H1 (cell line): Measurements from ENCODE around the gene SOX6. TPM values are rescaled to one million over a fixed set of nuclear protein-coding genes. Genes with fewer than 3 reads are reported as not detected.

ENCODE experiments used
- CTCF ChIA-PET: fragments of 300-600 bp; sonication (Branson Sonifier 250); formaldehyde crosslinking; loops from one replicate; lab custom pipeline; 2021; ENCODE audit not compliant: partially characterized antibody; lab: Charles Lee
- POLR2A ChIA-PET: fragments of 300-600 bp; sonication (Branson Sonifier 250); formaldehyde crosslinking; loops from one replicate; lab custom pipeline; 2021; ENCODE audit warnings: inconsistent platforms; ENCODE audit not compliant: partially characterized antibody; lab: Charles Lee
- DNase-seq, 2 experiments: peaks; one replicate each; pipeline versions ENCODE4 v3.0.0 to v3.0.0-alpha.2; 2010 to 2022; ENCODE audit warnings: low spot score in 2 of 2, low read depth in 1 of 2, mixed read lengths in 1 of 2
- FAIRE-seq: peaks from 2 replicates; lab custom pipeline; 2011; peaks lifted over from hg19 to GRCh38; lab: Jason Lieb, UNC
- H2AFZ ChIP-seq: 2 replicates; pipeline ENCODE4 v1.8.1; 2012; ENCODE audit warnings: low read length, inconsistent platforms
- H2AK5ac ChIP-seq: 2 replicates; pipeline ENCODE4 v1.6.1; 2013; ENCODE audit warnings: low read depth, low read length
- H2BK120ac ChIP-seq: replicated peaks from 2 replicates; pipeline ENCODE3; 2013; ENCODE audit warnings: low read depth, low read length, inconsistent platforms
- H2BK12ac ChIP-seq: 2 replicates; pipeline ENCODE4 v1.6.1; 2013; ENCODE audit warnings: low read depth, low read length
- H2BK15ac ChIP-seq: 2 replicates; pipeline ENCODE4 v1.6.1; 2013; ENCODE audit warnings: low read length
- H2BK20ac ChIP-seq: 2 replicates; pipeline ENCODE4 v1.6.1; 2013; ENCODE audit warnings: low read length
- H2BK5ac ChIP-seq: 2 replicates; pipeline ENCODE4 v1.6.1; 2013; ENCODE audit warnings: low read depth, low read length
- H3K14ac ChIP-seq: 2 replicates; pipeline ENCODE4 v1.6.1; 2013; ENCODE audit warnings: inconsistent platforms; ENCODE audit not compliant: insufficient read length
- H3K18ac ChIP-seq: 2 replicates; pipeline ENCODE4 v1.6.1; 2013; ENCODE audit warnings: low read length; ENCODE audit errors: extremely low read depth
- H3K23ac ChIP-seq: 2 replicates; pipeline ENCODE4 v1.6.1; 2013; ENCODE audit warnings: inconsistent platforms; ENCODE audit not compliant: insufficient read length
- H3K23me2 ChIP-seq: 2 replicates; pipeline ENCODE4 v1.6.1; 2013; ENCODE audit warnings: low read depth, low read length
- H3K27ac ChIP-seq: 2 replicates; pipeline ENCODE4 v1.6.1; 2011; ENCODE audit warnings: low read depth, low read length, inconsistent platforms
- H3K27me3 ChIP-seq, 4 experiments: replicated peaks in 1 of 4; 1 replicate in 1 of 4; 2 replicates in 3 of 4; pipeline versions ENCODE4 v1.6.1 to v1.8.1; 2011 to 2013; ENCODE audit warnings: low read length in 3 of 4, mild to moderate bottlenecking in 3 of 4, inconsistent platforms in 2 of 4, mixed read lengths in 2 of 4, moderate library complexity in 1 of 4; ENCODE audit not compliant: control insufficient read depth in 3 of 4, insufficient read depth in 3 of 4; ENCODE audit errors: extremely low read depth in 1 of 4
- H3K36me3 ChIP-seq, 4 experiments: 2 replicates each; pipeline versions ENCODE4 v1.6.1 to v1.8.1; 2011 to 2013; ENCODE audit warnings: mild to moderate bottlenecking in 4 of 4, low read length in 3 of 4, moderate library complexity in 2 of 4, control low read depth in 1 of 4, inconsistent platforms in 1 of 4; ENCODE audit not compliant: insufficient read depth in 4 of 4, control insufficient read depth in 2 of 4
- H3K4ac ChIP-seq: replicated peaks from 2 replicates; pipeline ENCODE3; 2013; ENCODE audit warnings: low read length, low read depth, mixed read lengths, inconsistent platforms; ENCODE audit not compliant: insufficient read length
- H3K4me1 ChIP-seq, 4 experiments: replicated peaks in 1 of 4; 1 replicate in 1 of 4; 2 replicates in 3 of 4; pipeline versions ENCODE4 v1.6.1 to v1.8.1; 2011 to 2013; ENCODE audit warnings: low read length in 3 of 4, inconsistent platforms in 2 of 4, mixed read lengths in 1 of 4; ENCODE audit not compliant: insufficient read depth in 4 of 4, control insufficient read depth in 3 of 4
- H3K4me2 ChIP-seq, 2 experiments: 2 replicates each; pipeline versions ENCODE4 v1.6.1 to v1.8.1; 2011 to 2013; ENCODE audit warnings: low read depth in 2 of 2, low read length in 2 of 2, control low read depth in 1 of 2, inconsistent platforms in 1 of 2, mild to moderate bottlenecking in 1 of 2; ENCODE audit not compliant: insufficient read depth in 1 of 2
- H3K4me3 ChIP-seq, 4 experiments: fragments of 200-600, 300-600 bp in 1 of 4; sonication (generic), shearing (Covaris generic), sonication (Bioruptor Twin) in 1 of 4; 2 replicates each; pipeline versions ENCODE4 v1.5.1 to v1.8.1; 2011 to 2016; ENCODE audit warnings: low read length in 4 of 4, low read depth in 3 of 4, control low read depth in 2 of 4, inconsistent platforms in 2 of 4, mild to moderate bottlenecking in 2 of 4, mixed read lengths in 1 of 4, moderate library complexity in 1 of 4; ENCODE audit not compliant: insufficient read depth in 2 of 4; ENCODE audit errors: extremely low read depth in 1 of 4
- H3K56ac ChIP-seq: replicated peaks from 2 replicates; pipeline ENCODE3; 2013; ENCODE audit warnings: low read depth, mild to moderate bottlenecking, mixed read lengths, low read length, inconsistent platforms; ENCODE audit not compliant: insufficient read length
- H3K79me1 ChIP-seq: 2 replicates; pipeline ENCODE4 v1.6.1; 2013; ENCODE audit warnings: low read depth, low read length, control low read depth
- H3K79me2 ChIP-seq, 2 experiments: 2 replicates each; pipeline versions ENCODE4 v1.6.1 to v1.8.1; 2012 to 2013; ENCODE audit warnings: low read length in 2 of 2, mild to moderate bottlenecking in 2 of 2, inconsistent platforms in 1 of 2; ENCODE audit not compliant: insufficient read depth in 2 of 2, control insufficient read depth in 1 of 2
- H3K9ac ChIP-seq, 4 experiments: replicated peaks in 1 of 4; 1 replicate in 1 of 4; 2 replicates in 3 of 4; pipeline versions ENCODE4 v1.6.1 to v1.8.1; 2011 to 2013; ENCODE audit warnings: low read depth in 3 of 4, low read length in 3 of 4, control low read depth in 2 of 4, mild to moderate bottlenecking in 2 of 4, moderate library complexity in 2 of 4, inconsistent platforms in 1 of 4; ENCODE audit errors: extremely low read depth in 1 of 4
- H3K9me3 ChIP-seq, 2 experiments: 2 replicates each; pipeline versions ENCODE4 v1.6.1 to v1.8.1; 2012 to 2013; ENCODE audit warnings: mild to moderate bottlenecking in 2 of 2, moderate library complexity in 2 of 2, control low read depth in 1 of 2, inconsistent platforms in 1 of 2, low read depth in 1 of 2, low read length in 1 of 2, mixed read lengths in 1 of 2; ENCODE audit not compliant: insufficient read depth in 2 of 2
- H4K20me1 ChIP-seq, 2 experiments: replicated peaks in 1 of 2; 2 replicates each; pipeline versions ENCODE3 to v1.8.1; 2011 to 2013; ENCODE audit warnings: inconsistent platforms in 2 of 2, low read length in 2 of 2, mild to moderate bottlenecking in 1 of 2; ENCODE audit not compliant: insufficient read depth in 2 of 2, control insufficient read depth in 1 of 2
- H4K5ac ChIP-seq: 2 replicates; pipeline ENCODE4 v1.6.1; 2013; ENCODE audit warnings: low read length, low read depth, mixed read lengths, inconsistent platforms; ENCODE audit not compliant: insufficient read length
- H4K8ac ChIP-seq: 2 replicates; pipeline ENCODE4 v1.8.0; 2013; ENCODE audit warnings: mild to moderate bottlenecking, moderate library complexity, low read length, inconsistent platforms; ENCODE audit not compliant: insufficient read depth; ENCODE audit errors: extremely low read depth
- H4K91ac ChIP-seq: replicated peaks from 2 replicates; pipeline ENCODE3; 2013; ENCODE audit warnings: low read length, mixed read lengths, inconsistent platforms; ENCODE audit not compliant: insufficient read length
- ASH2L ChIP-seq: fragments of 200-600, 300-600 bp; sonication (generic); IDR thresholded peaks from one replicate; pipeline ENCODE4 v1.7.1; 2017; ENCODE audit warnings: low read length
- BCL11A ChIP-seq, 2 experiments: IDR thresholded peaks; one replicate each; pipeline ENCODE4 v1.6.1; 2011; ENCODE audit warnings: low read depth in 2 of 2, low read length in 2 of 2, mild to moderate bottlenecking in 2 of 2
- CBX5 ChIP-seq: fragments of 300-800, 300-1000 bp; sonication (generic); IDR thresholded peaks from 2 replicates; pipeline ENCODE4 v1.7.1; 2016; ENCODE audit warnings: antibody characterized with exemption, low read length, low read depth
- CREB1 ChIP-seq: IDR thresholded peaks from 2 replicates; pipeline ENCODE4 v1.6.1; 2012; ENCODE audit warnings: inconsistent platforms
- HDAC6 ChIP-seq: IDR thresholded peaks from one replicate; pipeline ENCODE4 v1.7.1; 2012; ENCODE audit warnings: low read depth, mild to moderate bottlenecking, inconsistent platforms, low read length, moderate library complexity
- KDM4A ChIP-seq: IDR thresholded peaks from one replicate; pipeline ENCODE4 v1.7.1; 2012; ENCODE audit warnings: low read depth, mild to moderate bottlenecking, moderate library complexity, low read length, inconsistent platforms; ENCODE audit not compliant: severe bottlenecking
- NRF1 ChIP-seq: IDR thresholded peaks from 2 replicates; pipeline ENCODE4 v1.6.1; 2011; ENCODE audit warnings: mild to moderate bottlenecking, low read depth, low read length, improper control_type of control experiment
- RNF2 ChIP-seq: fragments of 200-900, 300-1000 bp; sonication (generic); IDR thresholded peaks from 2 replicates; pipeline ENCODE4 v1.7.1; 2016; ENCODE audit warnings: borderline replicate concordance, low read depth, mild to moderate bottlenecking, antibody characterized with exemption, low read length; ENCODE audit not compliant: poor library complexity, severe bottlenecking; ENCODE audit errors: missing control alignments
- RXRA ChIP-seq: IDR thresholded peaks from 2 replicates; pipeline ENCODE4 v1.6.1; 2011; ENCODE audit warnings: low read depth, mild to moderate bottlenecking, low read length, moderate library complexity; ENCODE audit not compliant: insufficient read depth
- polyA plus RNA-seq, 7 experiments: library from polyadenylated mRNA; depleted of rRNA in 3 of 7; stranded (reverse) in 5 of 7; unstranded in 2 of 7; fragments of >200 nt in 5 of 7; fragments of 200-250 nt in 2 of 7; gene quantifications; 1 replicate in 5 of 7; 2 replicates in 1 of 7; 4 replicates in 1 of 7; pipeline versions ENCODE4 v1.2.1 to v1.2.3, GENCODE V29; 2011 to 2013; ENCODE audit warnings: missing spikeins in 2 of 7, mixed read lengths in 2 of 7
- total RNA-seq: library from RNA; stranded (reverse); fragmentation: NEBNext Ultra II Directional; extraction: Animal tissue kit (Norgen Biotek cat#: 25700); gene quantifications from 2 replicates; pipeline ENCODE4 v1.2.1, GENCODE V29; 2021
- TF ChIP-seq, protein P1 (sequence below): IDR thresholded peaks from 2 replicates; pipeline ENCODE4 v1.6.1; 2012; ENCODE audit warnings: low read length, inconsistent platforms

The SOX6 gene
- total and polyA plus RNA-seq, 2 of the 8 experiments (the other 6 are each of a cell fraction or from before 2014, with no cell fraction given), result 0.09 TPM; not detected in 1

DNA sequence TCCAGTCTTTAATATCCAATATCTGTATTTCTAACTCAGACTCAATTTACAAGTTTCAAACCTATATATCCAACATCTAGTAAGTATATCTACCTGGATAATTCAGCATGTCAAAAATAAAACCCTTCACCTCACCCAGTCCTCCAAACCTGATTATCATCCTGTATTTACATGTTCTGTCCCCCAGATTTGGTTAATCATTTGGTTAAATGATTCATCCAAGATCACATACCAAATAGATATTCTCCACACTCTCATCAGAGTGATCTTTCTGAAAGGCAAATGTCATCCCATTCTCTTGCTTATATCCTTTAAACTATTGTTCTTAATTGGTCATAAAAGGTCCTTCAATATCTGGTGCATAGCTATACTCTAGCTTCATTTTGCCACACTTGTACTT is 199.0 kb downstream of the SOX6 start:
- H4K8ac ChIP-seq, result no peak overlapping the region
- H3K9ac ChIP-seq, result no peak overlapping the region
- no peak overlapping the region for H2BK5ac ChIP-seq
- no peak overlapping the region for H2BK120ac ChIP-seq
- no peak overlapping the region for H3K18ac ChIP-seq
- no peak overlapping the region for H3K4ac ChIP-seq
- H3K27ac ChIP-seq, result no peak overlapping the region
- H2AK5ac ChIP-seq, result no peak overlapping the region
- H4K20me1 ChIP-seq, result no peaks in the 10 kb centered on the region
- no peaks in the 10 kb centered on the region for H3K36me3 ChIP-seq
- no peak for FAIRE-seq
- POLR2A ChIA-PET, result no interaction called here
- no peaks in the 10 kb centered on the region for H3K4me1 ChIP-seq
- H3K14ac ChIP-seq, result no peak overlapping the region
- no peak overlapping the region for H2BK20ac ChIP-seq
- DNase-seq, result no peak
- no peak overlapping the region for H3K4me3 ChIP-seq
- CTCF ChIA-PET, result interaction anchor here (1.0 kb wide), 1 partner anchor 34 kb away, joined by 3 read pairs; no protein-coding TSS in a partner anchor
- no peak overlapping the region for H2BK12ac ChIP-seq
- no peaks in the 10 kb centered on the region for H3K27me3 ChIP-seq
- no peak overlapping the region for H4K91ac ChIP-seq
- H3K4me2 ChIP-seq, result no peak overlapping the region
- H2AFZ ChIP-seq, result no peak overlapping the region
- H3K79me1 ChIP-seq, result no peaks in the 10 kb centered on the region
- H4K5ac ChIP-seq, result no peak overlapping the region
- H2BK15ac ChIP-seq, result no peak overlapping the region
- no peak overlapping the region for H3K56ac ChIP-seq
- H3K79me2 ChIP-seq, result no peaks in the 10 kb centered on the region
- no peaks in the 10 kb centered on the region for H3K9me3 ChIP-seq
- H3K23me2 ChIP-seq, result no peaks in the 10 kb centered on the region
- TF ChIP-seq BCL11A (IDR thresholded peaks at IDR 0.05; ENCODE audit: low read depth in 2 of 2, low read length in 2 of 2) (no peak), RNF2 (no peak), KDM4A (no peak), CBX5 (no peak), HDAC6 (no peak), ASH2L (no peak), NRF1 (no peak), RXRA (no peak), CREB1 (no peak)
- TF ChIP-seq, protein P1, sequence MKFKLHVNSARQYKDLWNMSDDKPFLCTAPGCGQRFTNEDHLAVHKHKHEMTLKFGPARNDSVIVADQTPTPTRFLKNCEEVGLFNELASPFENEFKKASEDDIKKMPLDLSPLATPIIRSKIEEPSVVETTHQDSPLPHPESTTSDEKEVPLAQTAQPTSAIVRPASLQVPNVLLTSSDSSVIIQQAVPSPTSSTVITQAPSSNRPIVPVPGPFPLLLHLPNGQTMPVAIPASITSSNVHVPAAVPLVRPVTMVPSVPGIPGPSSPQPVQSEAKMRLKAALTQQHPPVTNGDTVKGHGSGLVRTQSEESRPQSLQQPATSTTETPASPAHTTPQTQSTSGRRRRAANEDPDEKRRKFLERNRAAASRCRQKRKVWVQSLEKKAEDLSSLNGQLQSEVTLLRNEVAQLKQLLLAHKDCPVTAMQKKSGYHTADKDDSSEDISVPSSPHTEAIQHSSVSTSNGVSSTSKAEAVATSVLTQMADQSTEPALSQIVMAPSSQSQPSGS, result no peak
- no peak overlapping the region for H3K23ac ChIP-seq
